Adrenal gland (tissue), 5 donors: ENCODE measurements around the gene ADAMTS16.

Experiments used
- CTCF ChIP-seq, 6 experiments: fragments of 450-650 bp in 4 of 6; fragments of 200-600 bp in 2 of 6; sonication (generic) in 1 of 6; IDR thresholded peaks; 1 replicate in 5 of 6; 2 replicates in 1 of 6; pipeline versions ENCODE4 v1.5.1 to v1.8.0; 2016 to 2021; ENCODE audit warnings: antibody characterized with exemption in 6 of 6, mild to moderate bottlenecking in 2 of 6, moderate library complexity in 1 of 6
- POLR2A ChIP-seq, 2 donors: fragments of 450-650 bp; IDR thresholded peaks; one replicate each; pipeline ENCODE4 v1.6.1; 2017; ENCODE audit warnings: antibody characterized with exemption in 2 of 2, mild to moderate bottlenecking in 2 of 2, moderate library complexity in 1 of 2
- donor health status: DM: no; HTN: no; CAD: no.

- TF ChIP-seq CTCF (IDR thresholded peaks at IDR 0.05) (no peak), POLR2A (IDR thresholded peaks at IDR 0.05) (no peak)
These were observed 17.4 kb upstream of the ADAMTS16 start for GRCh38 chr5:5122776-5123175.
